GM23338 (cell line): Measurements from ENCODE around the gene REC8. TPM values are rescaled to one million over a fixed set of nuclear protein-coding genes. Genes with fewer than 3 reads are reported as not detected.

Experiments used
- ATAC-seq: fragments of 200-7000 bp; cut with Tn5 transposase; 3 replicates; pipeline ENCODE4 v1.9.1; 2020
- DNase-seq: peaks from one replicate; pipeline ENCODE4 v3.0.0-alpha.2; 2015; ENCODE audit warnings: low spot score
- H2AFZ ChIP-seq: fragments of 200-600 bp; sonication (generic); 2 replicates; pipeline ENCODE4 v1.8.0; 2016; ENCODE audit warnings: antibody characterized with exemption, mild to moderate bottlenecking, moderate library complexity
- H3F3A ChIP-seq: fragments of 200-600 bp; sonication (generic); replicated peaks from 2 replicates; pipeline ENCODE4 v1.8.0; 2017; ENCODE audit warnings: antibody characterized with exemption, mixed run types, low read depth
- H3K27ac ChIP-seq: fragments of 200-600 bp; sonication (generic); 2 replicates; pipeline ENCODE4 v1.6.1; 2016; ENCODE audit warnings: low read depth
- H3K27me3 ChIP-seq: fragments of 200-600 bp; sonication (generic); 2 replicates; pipeline ENCODE4 v1.8.0; 2016; ENCODE audit warnings: mild to moderate bottlenecking, mixed run types, moderate library complexity; ENCODE audit not compliant: insufficient read depth
- H3K36me3 ChIP-seq: fragments of 200-600 bp; sonication (generic); 2 replicates; pipeline ENCODE4 v1.8.0; 2016; ENCODE audit warnings: mild to moderate bottlenecking; ENCODE audit not compliant: insufficient read depth
- H3K4me1 ChIP-seq: fragments of 200-600 bp; sonication (generic); 2 replicates; pipeline ENCODE4 v1.8.0; 2016; ENCODE audit warnings: mild to moderate bottlenecking, moderate library complexity; ENCODE audit not compliant: insufficient read depth
- H3K4me2 ChIP-seq: fragments of 200-600 bp; sonication (generic); 2 replicates; pipeline ENCODE4 v1.7.1; 2017; ENCODE audit warnings: mixed run types
- H3K4me3 ChIP-seq: fragments of 200-600 bp; sonication (generic); 2 replicates; pipeline ENCODE4 v1.6.1; 2016; ENCODE audit warnings: mixed run types
- H3K79me2 ChIP-seq: fragments of 200-600 bp; sonication (generic); replicated peaks from 2 replicates; pipeline ENCODE4 v1.8.0; 2017; ENCODE audit warnings: mild to moderate bottlenecking; ENCODE audit not compliant: insufficient read depth
- H3K9me2 ChIP-seq: fragments of 200-600 bp; sonication (generic); 2 replicates; pipeline ENCODE4 v1.8.0; 2017; ENCODE audit not compliant: insufficient read depth
- H4K20me1 ChIP-seq: fragments of 200-600 bp; sonication (generic); replicated peaks from 2 replicates; pipeline ENCODE4 v1.8.0; 2017; ENCODE audit warnings: mild to moderate bottlenecking; ENCODE audit not compliant: insufficient read depth
- H3K27ac Mint-ChIP-seq: 2 replicates; pipeline ENCODE4 v1.8.0; 2020; ENCODE audit warnings: inconsistent platforms, mild to moderate bottlenecking, moderate library complexity, mixed read lengths
- H3K27me3 Mint-ChIP-seq: 3 replicates; pipeline ENCODE4 v1.8.0; 2022; ENCODE audit warnings: low read depth, mild to moderate bottlenecking, moderate library complexity, mixed read lengths, inconsistent platforms; ENCODE audit not compliant: insufficient read depth, poor library complexity
- H3K36me3 Mint-ChIP-seq: 3 replicates; pipeline ENCODE4 v1.8.0; 2021; ENCODE audit warnings: low read depth, mild to moderate bottlenecking, inconsistent platforms, moderate library complexity, mixed read lengths
- H3K4me1 Mint-ChIP-seq: 3 replicates; pipeline ENCODE4 v1.8.0; 2020; ENCODE audit warnings: mild to moderate bottlenecking, inconsistent platforms, mixed read lengths
- H3K4me3 Mint-ChIP-seq: 3 replicates; pipeline ENCODE4 v1.8.0; 2021; ENCODE audit warnings: moderate library complexity, mild to moderate bottlenecking, inconsistent platforms, mixed read lengths
- H3K9me3 Mint-ChIP-seq: 3 replicates; pipeline ENCODE4 v1.8.0; 2020; ENCODE audit warnings: moderate library complexity, mild to moderate bottlenecking, inconsistent platforms, mixed read lengths
- JUNB ChIP-seq: IDR thresholded peaks from one replicate; pipeline ENCODE4 v1.6.1; 2016; ENCODE audit warnings: antibody characterized with exemption; ENCODE audit not compliant: unreplicated experiment
- NANOG ChIP-seq: IDR thresholded peaks from 2 replicates; pipeline ENCODE4 v1.6.1; 2016; ENCODE audit warnings: antibody characterized with exemption, borderline replicate concordance
- ZNF462 ChIP-seq: fragments of 250-450 bp; sonication (Bioruptor Pico); IDR thresholded peaks from 2 replicates; pipeline ENCODE4 v1.5.0; 2020; ENCODE audit warnings: mild to moderate bottlenecking, moderate library complexity
- polyA plus RNA-seq: library from polyadenylated mRNA; unstranded; fragments of >200 nt; fragmentation: Nextera tagmentation; extraction: Ambion mirVana; gene quantifications from 2 replicates; pipeline ENCODE4 v1.2.1, GENCODE V29; 2016
- total RNA-seq: library from RNA; depleted of rRNA; stranded (reverse); fragments of >200 nt; shearing (Covaris generic); gene quantifications from 2 replicates; pipeline ENCODE4 v1.2.3, GENCODE V29; 2014

Gene REC8
- total and polyA plus RNA-seq, 2 experiments from 2014 or later: 25.7 to 36.8 TPM

GRCh38 chr14:24122898-24123297 is 49.0 kb upstream of the REC8 start:
- Mint-ChIP-seq H3K36me3 (peaks cover 49% of the 10 kb centered on the region), H3K9me3 (no peaks in the 10 kb centered on the region), H3K4me1 (no peaks in the 10 kb centered on the region), H3K27me3 (no peaks in the 10 kb centered on the region), H3K27ac (no peak overlapping the region), H3K4me3 (no peak overlapping the region)
- H3K27ac ChIP-seq: no peak overlapping the region
- no peaks in the 10 kb centered on the region; the same call in 1 of the 2 replicates for H4K20me1 ChIP-seq
- no peaks in the 10 kb centered on the region for H3F3A ChIP-seq
- peaks cover 18% of the 10 kb centered on the region; the same call in 1 of the 2 replicates for H3K36me3 ChIP-seq
- H2AFZ ChIP-seq: no peak overlapping the region
- no peaks in the 10 kb centered on the region for H3K9me2 ChIP-seq
- H3K4me1 ChIP-seq: no peaks in the 10 kb centered on the region
- TF ChIP-seq JUNB: no peak
- no peak for TF ChIP-seq NANOG
- TF ChIP-seq ZNF462 (CRISPR knock-in tag): no peak
- no peak overlapping the region for H3K4me2 ChIP-seq
- no peaks in the 10 kb centered on the region for H3K27me3 ChIP-seq
- no peaks in the 10 kb centered on the region for H3K79me2 ChIP-seq
- no peak for ATAC-seq
- H3K4me3 ChIP-seq: no peak overlapping the region
- no peak for DNase-seq

- Histone ChIP-seq H3K9me2 (no peaks in the 10 kb centered on the region), H3K4me3 (no peak overlapping the region), H3K79me2 (no peaks in the 10 kb centered on the region), H3K36me3 (peaks cover 13% of the 10 kb centered on the region; the same call in 1 of the 2 replicates), H4K20me1 (no peaks in the 10 kb centered on the region; the same call in 1 of the 2 replicates), H3F3A (no peaks in the 10 kb centered on the region), H2AFZ (no peak overlapping the region), H3K4me2 (no peak overlapping the region), H3K4me1 (no peaks in the 10 kb centered on the region), H3K27me3 (no peaks in the 10 kb centered on the region), H3K27ac (no peak overlapping the region)
- H3K4me3 Mint-ChIP-seq: no peak overlapping the region
- peaks cover 41% of the 10 kb centered on the region for H3K36me3 Mint-ChIP-seq
- H3K9me3 Mint-ChIP-seq: no peaks in the 10 kb centered on the region
- no peak for TF ChIP-seq ZNF462 (CRISPR knock-in tag)
- DNase-seq (no peak), ATAC-seq (peak; percentile 44)
- no peaks in the 10 kb centered on the region for H3K27me3 Mint-ChIP-seq
- H3K4me1 Mint-ChIP-seq: no peaks in the 10 kb centered on the region
- no peak overlapping the region for H3K27ac Mint-ChIP-seq
These were observed 48.2 kb upstream of the REC8 start for GRCh38 chr14:24123424-24124417.
